HEK293T (cell line): ENCODE measurements around the gene CDCP1.

ENCODE experiments used
- ARNT ChIP-seq: fragments of 450-650 bp; IDR thresholded peaks from 2 replicates; pipeline ENCODE4 v1.6.1; 2017; ENCODE audit warnings: mild to moderate bottlenecking
- BHLHE40 ChIP-seq: fragments of 450-650 bp; IDR thresholded peaks from 2 replicates; pipeline ENCODE4 v1.6.1; 2016; ENCODE audit warnings: mild to moderate bottlenecking, moderate library complexity, borderline replicate concordance
- ELF4 ChIP-seq: fragments of 450-650 bp; IDR thresholded peaks from 2 replicates; pipeline ENCODE4 v1.6.1; 2017; ENCODE audit warnings: antibody characterized with exemption
- FOXA1 ChIP-seq: fragments of 450-650 bp; IDR thresholded peaks from 2 replicates; pipeline ENCODE4 v1.6.1; 2016; ENCODE audit warnings: mild to moderate bottlenecking
- FOXK2 ChIP-seq: fragments of 450-650 bp; IDR thresholded peaks from 2 replicates; pipeline ENCODE4 v1.6.1; 2016; ENCODE audit warnings: mild to moderate bottlenecking
- HDGF ChIP-seq: fragments of 450-650 bp; IDR thresholded peaks from 2 replicates; pipeline ENCODE4 v1.6.1; 2017; ENCODE audit warnings: antibody characterized with exemption, borderline replicate concordance
- LEF1 ChIP-seq: fragments of 450-650 bp; IDR thresholded peaks from 2 replicates; pipeline ENCODE4 v1.6.1; 2017; ENCODE audit warnings: mild to moderate bottlenecking, borderline replicate concordance
- PKNOX1 ChIP-seq: fragments of 450-650 bp; IDR thresholded peaks from 2 replicates; pipeline ENCODE4 v1.6.1; 2016
- SP1 ChIP-seq: fragments of 450-650 bp; IDR thresholded peaks from 2 replicates; pipeline ENCODE4 v1.6.1; 2017
- SUZ12 ChIP-seq: fragments of 450-650 bp; IDR thresholded peaks from 2 replicates; pipeline ENCODE4 v1.6.1; 2016; ENCODE audit warnings: mild to moderate bottlenecking
- TARDBP ChIP-seq: fragments of 450-650 bp; IDR thresholded peaks from 2 replicates; pipeline ENCODE4 v1.6.1; 2016
- ZNF384 ChIP-seq: fragments of 450-650 bp; IDR thresholded peaks from 2 replicates; pipeline ENCODE4 v1.6.1; 2016

GRCh38 chr3:45143673-45144671 is 2.2 kb downstream of the CDCP1 start:
- TF ChIP-seq ZNF384 (no peak), FOXK2 (no peak), BHLHE40 (no peak), FOXA1 (no peak), SUZ12 (no peak), TARDBP (no peak), SP1 (no peak), HDGF (no peak), ELF4 (no peak), PKNOX1 (no peak), ARNT (no peak), LEF1 (no peak)
